SIG-M5 treated with dmso at 0.1 percent for 504 hours (cell line): ENCODE data around the gene OTOG.

ENCODE experiments used
- DNase-seq: peaks from one replicate; lab custom pipeline; 2025; ENCODE audit not compliant: unreplicated experiment; lab: John Stamatoyannopoulos, UW

Gene OTOG

DNA sequence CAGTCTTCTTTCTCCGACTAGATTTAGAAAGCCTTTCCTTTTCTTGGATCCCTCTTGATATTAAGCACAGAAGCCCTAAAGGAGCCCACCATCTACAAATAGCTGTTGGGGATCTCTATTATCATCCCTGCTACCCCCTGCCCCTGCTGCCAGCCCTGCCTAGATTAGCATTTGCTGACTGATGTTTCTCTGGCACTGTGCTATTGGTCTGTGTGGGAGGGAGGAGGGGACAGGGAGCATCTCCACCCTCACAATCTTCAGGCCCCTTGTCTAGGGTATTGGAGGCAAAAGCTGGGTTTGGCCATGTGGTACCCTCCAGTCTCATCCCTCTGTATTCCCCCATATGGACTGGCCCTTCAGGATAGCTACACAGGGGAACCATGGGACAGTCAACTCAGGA is 9.0 kb upstream of the OTOG start:
- DNase-seq: no peak

DNA sequence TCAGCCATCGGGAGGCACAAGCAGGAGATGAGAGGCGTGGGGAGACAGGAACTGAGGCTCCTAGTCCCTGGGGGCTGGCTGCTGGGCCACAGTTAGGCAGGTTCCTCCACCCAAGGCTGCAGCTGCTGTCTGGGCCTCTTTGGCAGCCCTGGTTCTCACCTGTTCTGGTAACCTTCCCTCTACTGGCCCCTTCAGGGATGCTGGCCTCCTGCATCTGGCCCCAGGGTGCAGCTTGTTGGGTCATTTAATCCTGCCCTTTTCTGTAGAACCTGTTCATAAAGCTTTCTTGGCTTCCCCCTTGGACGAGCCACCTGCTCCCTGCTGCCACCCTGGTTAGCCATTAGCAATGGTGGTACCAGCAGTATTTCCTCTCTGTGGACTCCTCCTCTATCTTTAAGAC is 8.3 kb upstream of the OTOG start:
- DNase-seq: no peak

DNA sequence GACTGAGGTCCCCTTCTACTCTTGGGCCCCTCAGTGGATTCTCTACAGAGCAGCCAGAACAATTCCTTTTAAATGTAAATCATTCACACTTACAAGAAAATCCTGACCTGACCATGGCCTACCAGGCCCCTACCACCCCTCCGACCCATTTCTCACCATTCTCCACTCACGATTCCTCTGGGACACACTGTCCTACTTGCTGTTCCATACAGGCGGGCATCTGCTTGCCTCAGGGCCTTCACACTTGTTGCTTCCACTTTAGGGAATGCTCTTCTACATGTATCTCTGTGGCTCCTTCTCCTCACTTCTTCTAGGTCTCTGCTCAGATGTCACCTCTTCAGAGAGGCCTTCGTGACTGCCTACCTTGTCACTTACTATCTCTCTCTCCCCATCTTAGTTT is 6.3 kb upstream of the OTOG start:
- DNase-seq: no peak

DNA sequence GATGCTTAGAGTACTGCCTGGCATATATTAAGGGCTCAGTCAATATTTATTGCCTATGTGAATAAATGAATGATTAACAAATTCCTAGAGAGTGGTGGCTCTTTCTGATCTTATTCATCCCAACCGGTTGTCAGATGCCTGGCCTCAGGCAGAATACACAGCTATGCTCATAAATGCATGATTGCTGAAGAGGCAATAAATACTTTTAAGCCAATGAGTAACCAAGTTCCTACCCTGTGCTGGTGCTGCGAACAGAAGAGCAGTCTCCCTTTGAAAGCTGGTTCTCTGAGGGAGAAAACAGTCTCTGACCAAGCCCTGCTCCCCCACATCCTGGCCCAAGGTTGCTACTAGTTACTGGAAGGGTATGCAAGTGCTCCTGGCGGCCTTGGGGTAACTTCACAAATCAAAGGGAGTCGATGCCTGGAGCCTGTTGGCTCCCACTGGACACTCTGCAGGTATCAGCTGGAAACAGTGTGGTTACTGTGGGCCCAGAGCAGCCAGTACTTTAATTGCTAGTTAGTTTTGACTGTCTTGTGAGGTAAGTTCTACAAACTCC is 5.7 kb upstream of the OTOG start:
- DNase-seq: no peak

DNA sequence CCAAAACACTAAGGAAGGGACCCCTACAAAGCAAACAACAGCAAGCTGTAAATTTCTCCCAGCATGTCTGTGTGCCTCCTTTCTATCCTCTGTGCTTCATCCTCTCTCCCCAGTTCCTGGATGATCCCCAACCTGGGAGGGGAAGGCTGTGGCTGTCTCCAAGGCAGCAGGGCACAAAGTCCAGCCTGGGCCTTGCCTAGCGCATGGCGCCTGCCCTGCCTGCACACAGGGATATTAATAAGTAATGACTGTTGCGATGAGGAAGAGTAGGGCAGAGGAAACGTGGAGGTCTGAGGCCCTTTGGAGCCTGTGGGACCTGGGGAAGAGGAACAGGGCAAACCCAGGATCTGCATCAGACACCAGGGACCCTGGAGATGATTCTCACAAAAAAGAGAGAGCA is 4.8 kb upstream of the OTOG start:
- DNase-seq: no peak

DNA sequence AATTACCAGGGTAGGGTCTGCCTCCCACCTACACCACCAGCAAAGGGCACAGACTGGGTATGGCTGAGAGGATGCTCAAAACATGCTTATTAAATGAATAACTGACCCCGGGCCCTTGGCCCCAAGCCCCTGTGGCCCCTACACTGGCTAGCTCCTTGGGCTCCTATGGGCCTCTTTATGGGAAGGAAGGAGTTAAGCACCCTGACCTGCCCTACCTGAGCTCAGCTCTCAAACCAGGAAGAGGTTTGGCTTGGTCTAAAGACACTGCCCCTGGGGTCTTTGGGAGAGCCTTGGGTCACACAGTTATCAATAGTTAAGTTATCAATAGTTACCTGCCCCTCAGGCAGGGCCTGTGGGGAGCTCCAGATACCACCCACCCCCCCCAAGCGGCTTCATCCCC is 4.0 kb upstream of the OTOG start:
- DNase-seq: no peak

DNA sequence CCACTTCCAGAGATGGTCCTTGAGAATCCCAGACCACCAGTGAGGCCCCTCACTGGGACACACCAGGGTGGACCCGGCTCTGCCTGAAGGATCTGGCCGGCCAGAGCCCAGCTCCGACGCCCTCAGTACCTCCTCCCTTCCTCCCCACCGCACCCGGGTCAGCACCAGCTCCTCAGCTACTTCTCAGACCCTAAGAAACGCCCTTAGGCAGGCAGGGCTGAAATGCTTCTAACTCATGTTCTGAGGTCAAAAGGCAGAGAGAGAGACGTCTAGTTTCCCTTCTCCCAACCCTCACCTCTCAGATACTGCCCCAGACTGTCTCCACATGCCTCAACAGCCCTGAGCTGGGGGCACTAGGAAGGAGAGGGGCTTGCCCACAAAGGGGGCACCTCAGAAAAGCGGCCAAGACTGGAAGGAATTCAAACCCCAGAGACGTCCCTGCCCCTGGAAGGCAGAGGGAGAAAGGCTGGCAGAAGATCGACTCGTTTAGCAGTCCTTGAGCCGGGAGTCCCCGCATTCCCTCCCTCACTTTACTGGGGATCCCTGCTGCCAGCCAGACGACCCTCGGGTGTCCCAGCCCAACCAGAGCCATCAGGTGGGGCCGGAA is 3.4 kb upstream of the OTOG start:
- no peak for DNase-seq

DNA sequence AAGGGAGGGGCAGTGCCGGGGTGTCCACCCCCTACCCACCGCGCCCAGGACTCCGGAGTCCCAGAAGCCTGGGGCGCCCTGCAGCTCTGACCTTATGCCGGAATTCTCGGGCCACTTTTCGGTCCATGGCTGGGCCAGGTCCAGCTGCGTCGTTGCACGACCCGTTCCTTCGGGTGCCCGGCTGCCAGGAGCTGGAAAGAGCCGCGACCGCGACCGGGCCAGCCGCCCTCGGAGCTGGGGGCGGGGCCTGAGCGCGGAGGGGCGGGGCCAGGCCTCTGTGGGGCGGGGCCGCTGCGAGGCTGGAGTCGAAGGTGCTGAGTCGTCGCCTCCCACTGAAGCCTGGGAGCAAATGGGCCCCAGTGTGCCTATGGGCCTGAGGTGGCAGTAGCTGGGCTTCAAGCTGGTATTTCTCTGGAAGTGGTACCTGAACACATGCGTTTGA is 2.9 kb upstream of the OTOG start, which contains the start of gene USH1C:
Gene USH1C (minus strand): TSS at position 236 of the 442 bp plus-strand sequence. CDS start 109 bp downstream, at position 127.
- DNase-seq: no peak

DNA sequence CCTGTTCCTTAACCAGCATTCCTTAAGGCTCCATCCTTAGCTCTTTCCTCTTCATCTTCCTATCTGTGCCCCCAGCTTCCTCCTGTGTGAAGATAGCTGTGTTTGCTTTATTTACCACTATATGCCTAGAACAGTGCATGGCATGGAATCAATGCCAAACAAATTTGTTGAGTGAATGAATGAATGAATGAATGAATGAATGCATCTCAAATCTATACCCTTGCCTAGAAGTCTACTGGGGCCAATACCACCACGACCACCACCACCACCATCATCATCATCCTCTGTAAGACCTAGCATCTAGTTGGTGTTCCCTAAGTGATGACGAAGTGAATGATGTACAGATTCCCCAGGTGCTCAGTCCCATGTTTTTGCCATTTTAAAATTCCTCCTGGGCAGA is 819 bp upstream of the OTOG start:
- DNase-seq: no peak

DNA sequence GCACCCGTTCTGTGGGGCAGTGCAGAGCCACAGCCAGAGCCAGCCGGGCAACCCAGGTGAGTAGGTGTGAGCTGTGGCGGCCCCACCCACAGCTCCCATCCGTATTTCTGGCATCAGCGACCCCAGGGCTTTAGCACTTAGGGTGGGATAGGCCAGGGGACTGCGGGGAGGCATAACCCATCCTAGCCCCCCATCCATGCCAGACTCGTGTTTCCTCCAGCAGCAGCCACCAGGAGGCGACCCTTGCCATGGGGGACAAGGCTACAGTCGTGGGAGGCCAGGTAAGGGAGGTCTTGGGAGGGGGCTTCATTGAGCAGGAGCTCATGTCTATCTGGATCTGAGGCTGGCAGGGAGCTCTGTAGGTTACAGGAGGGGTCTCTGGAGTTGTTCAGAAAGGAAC is 873 bp downstream of the OTOG start:
- no peak for DNase-seq

DNA sequence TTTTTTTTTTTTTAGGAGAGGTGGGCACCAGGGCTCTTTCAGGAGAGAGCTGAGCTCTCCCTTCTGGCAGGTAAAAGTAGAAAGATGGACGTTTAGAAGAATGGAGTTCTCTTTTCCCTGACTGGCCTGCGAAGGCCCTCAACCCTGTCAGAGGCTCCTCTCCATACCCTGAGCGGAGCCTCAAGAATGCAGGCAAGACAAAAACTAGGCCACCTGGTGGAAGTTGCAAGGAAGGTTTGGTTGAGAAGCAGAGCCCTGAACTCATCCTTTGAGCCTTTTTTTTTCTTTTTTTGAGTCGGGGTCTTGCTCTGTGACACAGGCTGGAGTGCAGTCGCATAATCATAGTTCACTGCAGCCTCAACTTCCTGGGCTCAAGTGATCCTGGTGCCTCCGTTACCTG is 1.4 kb downstream of the OTOG start:
- no peak for DNase-seq

DNA sequence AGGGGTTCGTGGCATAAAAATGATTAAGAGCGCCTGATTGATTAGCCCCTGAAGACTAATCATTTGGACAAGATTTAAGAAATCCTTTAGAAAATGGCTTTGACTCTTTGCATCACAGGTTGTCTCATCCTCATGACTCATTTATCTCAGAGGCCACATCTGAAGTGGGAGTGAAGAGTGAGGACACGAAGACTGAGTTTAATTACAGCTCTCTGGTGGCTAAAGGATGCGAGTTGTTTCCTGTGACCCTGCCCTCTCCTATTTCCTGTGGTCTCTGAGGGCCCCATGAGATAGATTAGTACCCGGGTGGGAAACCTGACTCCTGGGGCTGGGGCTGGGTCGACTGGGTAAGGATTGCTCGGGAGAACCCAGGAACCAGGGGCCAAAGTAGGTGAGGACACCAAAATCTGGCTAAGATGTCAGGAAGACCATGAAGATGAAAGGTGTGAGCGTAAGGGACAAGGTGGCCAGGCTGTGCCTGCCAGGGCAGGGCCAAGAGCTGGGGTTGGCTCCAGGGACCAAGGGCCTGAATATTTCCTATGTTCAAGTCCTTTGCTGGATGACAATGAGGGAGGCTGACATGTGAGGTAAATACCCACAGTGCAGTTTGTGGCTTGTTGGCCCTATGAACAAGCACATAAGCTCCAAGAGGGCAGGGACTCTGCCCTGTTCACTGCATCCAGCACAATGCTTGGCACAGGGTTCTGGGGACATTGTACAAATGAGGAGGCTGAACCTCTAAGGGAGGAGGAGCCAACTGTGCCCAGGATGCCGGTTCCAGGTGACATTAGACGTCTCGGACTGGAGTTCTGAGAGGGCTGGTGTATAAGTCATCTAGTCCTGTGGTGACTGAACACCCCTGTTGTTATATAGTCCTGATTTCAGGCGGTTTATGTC is 3.6 kb downstream of the OTOG start:
- DNase-seq: no peak

DNA sequence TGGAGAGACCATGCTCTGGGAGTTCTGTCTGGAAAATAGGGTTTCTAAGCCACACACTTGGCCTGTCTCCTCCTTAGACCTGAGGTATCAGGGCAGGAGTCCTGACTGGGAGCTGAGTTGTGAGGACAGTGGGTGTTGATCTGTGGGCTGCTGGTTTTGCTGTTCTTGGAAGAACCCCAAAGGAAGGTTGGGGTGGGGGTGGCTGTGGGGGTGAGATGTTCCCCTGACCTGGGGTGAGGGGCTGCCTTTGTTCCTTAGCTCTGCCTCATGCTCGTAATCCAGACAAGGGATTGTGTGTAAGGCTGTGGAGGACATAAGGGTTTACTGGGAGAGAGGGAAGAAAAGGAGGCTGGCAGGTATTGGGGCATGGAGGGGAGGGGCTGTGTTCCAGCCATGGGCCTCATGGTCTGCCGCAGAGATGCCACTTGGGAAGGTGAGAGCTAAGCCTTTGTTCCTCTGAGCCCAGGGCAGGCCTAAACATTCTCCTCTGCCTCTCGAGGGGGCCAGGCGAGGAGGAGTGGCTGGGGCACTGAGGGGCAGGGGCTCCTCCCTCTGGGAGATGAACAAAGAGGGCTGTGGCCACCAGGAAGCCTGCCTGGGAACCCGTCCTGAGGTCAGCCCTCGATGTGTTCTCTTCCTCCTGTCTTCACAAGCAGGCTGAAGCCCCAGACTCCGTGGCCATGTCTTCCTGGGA is 4.4 kb downstream of the OTOG start:
- no peak for DNase-seq

DNA sequence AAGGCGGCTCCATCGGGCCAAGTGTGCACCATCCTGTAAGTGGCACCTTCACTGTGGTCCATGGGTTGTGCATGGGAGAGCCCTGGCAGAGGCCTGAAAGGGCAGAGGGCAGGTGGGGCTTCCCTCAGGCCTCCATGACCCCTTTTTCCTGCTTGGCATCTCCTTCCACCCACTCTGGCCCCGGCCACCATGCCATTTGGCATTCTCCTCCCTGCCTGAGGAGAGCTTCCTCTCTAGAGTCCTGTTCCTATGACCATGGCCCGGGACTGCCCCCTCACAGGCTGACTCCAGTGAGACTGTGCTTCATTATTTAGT is 4.9 kb downstream of the OTOG start:
- DNase-seq: no peak

DNA sequence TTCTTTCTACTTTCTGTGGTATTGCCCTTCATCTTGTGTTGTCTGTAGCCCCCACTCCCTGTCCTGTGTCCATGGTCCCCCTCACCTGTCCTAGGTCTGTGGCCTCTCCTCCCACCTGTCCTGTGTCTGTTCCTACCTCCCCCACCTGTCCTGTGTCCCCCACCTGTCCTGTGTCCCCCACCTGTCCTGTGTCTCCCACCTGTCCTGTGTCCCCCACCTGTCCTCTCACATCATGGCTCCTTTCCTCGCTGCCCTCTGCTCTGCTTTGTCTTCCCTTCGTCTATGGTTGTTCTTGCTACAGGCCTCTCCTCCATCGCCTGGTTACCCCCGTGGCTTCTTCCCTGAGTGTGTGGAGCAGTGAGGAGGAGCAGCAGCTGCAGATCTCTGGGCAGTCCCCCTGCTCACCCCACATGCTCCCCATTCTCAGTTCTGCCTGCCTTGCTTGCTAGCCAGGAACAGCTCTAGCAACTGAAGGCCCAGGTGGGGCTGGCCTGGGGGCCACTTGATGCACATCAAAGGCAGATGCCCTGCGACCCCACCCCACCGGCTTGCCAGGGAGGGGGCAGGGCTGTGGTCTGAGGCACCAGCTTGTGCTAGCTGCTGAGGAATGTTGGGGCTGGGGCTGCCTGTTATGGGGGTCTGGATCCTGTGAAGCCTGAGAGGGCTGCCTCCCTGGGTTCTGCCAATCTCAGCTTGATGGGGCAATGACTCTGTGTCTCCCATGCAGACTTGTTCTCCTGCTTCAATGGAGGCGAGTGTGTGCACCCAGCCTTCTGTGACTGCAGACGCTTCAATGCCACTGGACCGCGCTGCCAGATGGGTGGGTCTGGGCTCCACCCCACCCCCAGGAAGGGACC is 5.6 kb downstream of the OTOG start:
- no peak for DNase-seq

DNA sequence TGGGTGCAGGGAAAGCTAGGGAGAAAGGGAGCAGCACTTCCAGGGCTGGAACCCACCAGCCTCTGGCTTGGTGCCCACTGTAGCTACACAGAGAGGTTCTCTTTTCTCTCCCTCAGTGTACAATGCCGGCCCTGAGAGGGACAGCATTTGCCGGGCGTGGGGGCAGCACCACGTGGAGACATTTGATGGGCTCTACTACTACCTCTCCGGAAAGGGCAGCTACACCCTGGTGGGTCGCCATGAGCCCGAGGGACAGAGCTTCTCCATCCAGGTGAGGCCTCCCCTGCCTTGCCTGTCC is 6.1 kb downstream of the OTOG start:
- DNase-seq: no peak

DNA sequence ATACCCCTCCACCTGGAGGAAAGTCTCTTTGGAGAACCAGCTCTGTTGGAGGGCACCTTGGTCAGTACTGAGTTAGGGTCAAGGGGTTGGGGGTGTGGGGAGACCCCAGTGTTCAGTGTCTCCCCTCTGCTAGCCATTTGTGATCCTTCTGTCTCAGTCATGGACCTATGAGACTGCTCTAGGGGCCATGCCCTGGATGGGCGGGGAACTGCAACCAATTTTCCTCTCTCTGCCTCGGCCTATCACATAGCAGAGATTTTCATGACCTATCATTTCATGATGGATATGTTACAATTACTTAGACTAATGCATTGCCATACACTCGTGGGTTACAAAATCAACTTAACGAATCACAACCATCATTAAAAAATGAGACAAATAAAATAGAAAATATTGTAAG is 7.4 kb downstream of the OTOG start:
- DNase-seq: no peak

DNA sequence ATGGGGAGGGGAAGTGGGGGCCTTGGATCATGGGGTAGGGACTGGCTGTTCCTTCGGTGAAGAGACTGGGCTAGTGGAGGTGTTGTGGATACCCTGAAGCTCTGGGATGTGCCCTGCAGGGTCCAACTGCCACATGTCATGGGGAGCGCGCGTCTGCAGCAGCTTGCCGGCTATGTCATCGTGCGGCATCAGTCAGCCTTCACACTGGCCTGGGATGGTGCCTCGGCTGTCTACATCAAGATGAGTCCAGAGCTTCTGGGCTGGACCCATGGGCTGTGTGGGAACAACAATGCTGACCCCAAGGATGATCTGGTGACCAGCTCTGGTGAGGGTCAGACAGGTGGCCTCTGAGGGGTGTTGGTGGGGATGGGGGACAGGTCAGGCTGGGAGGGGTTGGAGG is 9.9 kb downstream of the OTOG start:
- DNase-seq: no peak

DNA sequence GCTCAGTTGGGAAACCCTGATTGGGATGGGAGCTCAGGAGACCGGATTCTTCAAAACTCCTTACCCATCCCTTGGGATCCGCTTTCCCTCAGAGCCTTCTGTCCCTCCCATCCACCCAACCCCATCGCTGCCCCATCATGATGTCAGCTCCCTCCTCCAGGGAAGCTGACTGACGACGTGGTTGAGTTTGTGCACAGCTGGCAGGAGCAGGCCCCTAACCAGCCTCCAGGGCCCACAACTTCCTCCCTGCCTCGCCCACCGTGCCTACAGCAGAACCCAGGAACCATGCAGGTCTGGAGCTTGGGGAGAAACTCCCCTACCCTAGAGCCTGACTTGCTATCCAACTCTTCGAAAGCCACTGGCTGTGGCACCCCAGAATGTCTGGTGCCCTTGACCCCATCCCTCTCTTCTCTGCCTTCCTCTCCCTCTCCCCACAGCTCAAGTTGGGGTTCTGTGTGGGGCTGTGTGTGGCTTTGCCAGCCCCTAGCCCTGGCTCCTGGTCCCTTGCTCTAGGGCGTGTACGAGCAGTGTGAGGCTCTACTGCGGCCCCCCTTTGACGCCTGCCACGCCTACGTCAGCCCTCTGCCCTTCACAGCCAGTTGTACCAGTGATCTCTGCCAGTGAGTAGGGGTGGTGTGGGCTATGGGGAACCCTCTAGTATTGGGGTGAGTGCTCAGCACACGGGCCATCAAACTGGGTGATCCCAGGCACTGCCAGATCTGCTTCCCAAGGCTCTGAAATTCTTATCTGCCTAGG is 11.1 kb downstream of the OTOG start:
- DNase-seq: no peak

DNA sequence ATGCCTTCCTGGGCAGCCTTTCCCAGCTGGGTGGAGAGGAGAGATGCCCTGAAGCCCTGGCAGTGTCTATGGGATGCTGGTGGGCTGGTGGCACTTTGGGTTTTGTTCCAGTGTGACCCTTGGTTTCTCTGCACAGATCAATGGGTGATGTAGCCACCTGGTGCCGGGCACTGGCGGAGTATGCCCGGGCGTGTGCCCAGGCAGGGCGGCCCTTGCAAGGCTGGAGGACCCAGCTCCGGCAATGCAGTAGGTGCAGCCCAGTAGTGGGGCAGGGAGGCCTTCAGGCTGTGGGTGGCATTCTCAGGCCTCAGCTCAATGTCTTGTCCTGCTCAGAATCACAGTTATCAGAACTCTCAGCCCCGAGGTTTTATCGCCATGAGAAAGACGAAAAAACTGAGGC is 11.9 kb downstream of the OTOG start:
- DNase-seq: no peak
